ENCODE measurements around the gene IGF2BP1. TPM values are rescaled to one million over a fixed set of nuclear protein-coding genes. Genes with fewer than 3 reads are reported as not detected.
A peak's percentile ranks its signal among the peaks of the same experiment; 100 is the strongest.

The IGF2BP1 gene
- total and polyA plus RNA-seq, 2 of the 8 experiments (the other 6 are each of a cell fraction or from before 2014, with no cell fraction given), result 41.6 to 513 TPM

DNA sequence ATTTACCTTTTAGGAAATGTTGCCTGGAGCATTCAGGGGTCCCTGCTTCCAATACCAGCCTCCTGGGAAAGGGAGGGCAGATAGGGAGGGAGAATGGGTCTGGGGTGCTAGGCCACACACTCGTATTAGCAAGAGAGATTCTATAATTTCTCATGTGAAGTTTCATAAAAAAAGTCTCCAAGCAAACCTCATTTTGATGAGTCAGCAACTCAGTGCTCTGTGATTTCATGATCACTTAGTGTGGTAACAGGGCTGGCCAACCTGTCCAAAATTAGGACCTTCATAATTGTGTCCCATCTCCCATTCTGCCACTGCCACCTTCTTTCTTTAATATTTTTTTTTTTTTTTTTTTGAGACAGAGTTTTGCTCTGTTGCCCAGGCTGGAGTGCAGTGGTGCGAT lies 41.4 kb downstream of the IGF2BP1 start:
- Histone ChIP-seq H2BK20ac (ENCODE audit: low read length) (no peak overlapping the region), H4K91ac (replicated peaks; ENCODE audit: insufficient read length, low read length) (no peak overlapping the region), H3K27ac (ENCODE audit: low read depth, low read length) (no peak overlapping the region), H3K4ac (replicated peaks; ENCODE audit: insufficient read length, low read depth, low read length) (no peak overlapping the region), H4K8ac (ENCODE audit: extremely low read depth, insufficient read depth, low read length) (peak overlapping the region; percentile 52; the same call in 1 of the 2 replicates), H2BK5ac (ENCODE audit: low read depth, low read length) (no peak overlapping the region), H3K4me1 (replicated peaks in 1 of 4; ENCODE audit: control insufficient read depth in 3 of 4, insufficient read depth in 4 of 4, low read length in 3 of 4) (peaks cover 0 to 6% (median 2%) of the 10 kb centered on the region in 4 experiments; a peak in 2 of 7 replicates), H3K23ac (ENCODE audit: insufficient read length) (no peak overlapping the region), H2BK12ac (ENCODE audit: low read depth, low read length) (no peak overlapping the region), H3K4me3 (ENCODE audit: extremely low read depth in 1 of 4, insufficient read depth in 2 of 4, low read depth in 3 of 4, low read length in 4 of 4) (no peak overlapping the region), H3K27me3 (replicated peaks in 1 of 4; ENCODE audit: control insufficient read depth in 3 of 4, extremely low read depth in 1 of 4, insufficient read depth in 3 of 4, low read length in 3 of 4) (no peaks in the 10 kb centered on the region), H2AK5ac (ENCODE audit: low read depth, low read length) (no peak overlapping the region), H3K9me3 (ENCODE audit: insufficient read depth in 2 of 2, low read depth in 1 of 2, low read length in 1 of 2) (no peaks in the 10 kb centered on the region), H4K5ac (ENCODE audit: insufficient read length, low read depth, low read length) (no peak overlapping the region), H3K79me1 (ENCODE audit: low read depth, low read length) (peaks cover 9% of the 10 kb centered on the region), H2BK120ac (replicated peaks; ENCODE audit: low read depth, low read length) (no peak overlapping the region), H3K4me2 (ENCODE audit: insufficient read depth in 1 of 2, low read depth in 2 of 2, low read length in 2 of 2) (no peak overlapping the region), H3K9ac (replicated peaks in 1 of 4; ENCODE audit: extremely low read depth in 1 of 4, low read depth in 3 of 4, low read length in 3 of 4) (no peak overlapping the region), H4K20me1 (replicated peaks in 1 of 2; ENCODE audit: control insufficient read depth in 1 of 2, insufficient read depth in 2 of 2, low read length in 2 of 2) (peaks cover 0 to 13% of the 10 kb centered on the region in 2 experiments), H3K23me2 (ENCODE audit: low read depth, low read length) (no peaks in the 10 kb centered on the region), H3K79me2 (ENCODE audit: control insufficient read depth in 1 of 2, insufficient read depth in 2 of 2, low read length in 2 of 2) (peaks cover 0 to 21% of the 10 kb centered on the region in 2 experiments; a peak in 2 of 4 replicates), H3K36me3 (ENCODE audit: control insufficient read depth in 2 of 4, insufficient read depth in 4 of 4, low read length in 3 of 4) (peaks cover 58 to 91% (median 75%) of the 10 kb centered on the region in 4 experiments), H2AFZ (ENCODE audit: low read length) (no peak overlapping the region), H3K14ac (ENCODE audit: insufficient read length) (no peak overlapping the region), H3K18ac (ENCODE audit: extremely low read depth, low read length) (no peak overlapping the region), H3K56ac (replicated peaks; ENCODE audit: insufficient read length, low read depth, low read length) (no peak overlapping the region), H2BK15ac (ENCODE audit: low read length) (no peak overlapping the region)
- FAIRE-seq, result no peak
- ChIA-PET POLR2A (ENCODE audit: partially characterized antibody) (interaction anchor here (1.5 to 3.6 kb wide), 4 partner anchors 9 to 94 kb away, joined by 4 to 18 read pairs (median 6); partner anchors contain the start of gene SNF8), CTCF (ENCODE audit: partially characterized antibody) (interaction anchor here (0.7 to 1.1 kb wide), 4 partner anchors 9 to 136 kb away, joined by 3 to 4 read pairs (median 3); no protein-coding TSS in a partner anchor)
- TF ChIP-seq MAFK (IDR thresholded peaks at IDR 0.05; ENCODE audit: low read depth, low read length) (peak; percentile 90), KDM4A (IDR thresholded peaks at IDR 0.05; ENCODE audit: low read depth, low read length, severe bottlenecking) (no peak), BACH1 (IDR thresholded peaks at IDR 0.05; ENCODE audit: low read length) (no peak), EZH2 (IDR thresholded peaks at IDR 0.05; ENCODE audit: low read depth, low read length, severe bottlenecking) (no peak)
- 100% methylated on average over 2 of the region's 2 CpGs; no CpG with 5 or more reads in 1 of the 2 experiments for WGBS, 2 experiments (ENCODE audit: extremely low coverage in 1 of 2, insufficient coverage in 1 of 2, insufficient read length in 1 of 2, insufficient replicate concordance in 2 of 2, low coverage in 1 of 2, low lambda C conversion rate in 2 of 2, missing lambda C conversion rate in 1 of 2)
- no peak for DNase-seq (ENCODE audit: low read depth in 1 of 2, low spot score in 2 of 2)
